Fibroblast of skin of scalp (primary cell): ENCODE data around the gene GCN1.
A peak's percentile ranks its signal among the peaks of the same experiment; 100 is the strongest.

Source experiments
- DNase-seq: peaks from one replicate; pipeline ENCODE4 v3.0.0-alpha.2; 2013

The GCN1 gene

GRCh38 chr12:120137833-120138232 is 56.7 kb downstream of the GCN1 start:
- DNase-seq = no peak

GRCh38 chr12:120136093-120136770 is 58.3 kb downstream of the GCN1 start:
- DNase-seq = no peak

GRCh38 chr12:120134307-120134980 is 60.1 kb downstream of the GCN1 start:
- no peak for DNase-seq

- DNase-seq = no peak
Observed at GRCh38 chr12:120132863-120133385, 61.6 kb downstream of the GCN1 start.

GRCh38 chr12:120132054-120132836 is 62.3 kb downstream of the GCN1 start:
- DNase-seq = no peak

GRCh38 chr12:120131116-120131515 is 63.4 kb downstream of the GCN1 start:
- DNase-seq = no peak

GRCh38 chr12:120130011-120130410 is 64.5 kb downstream of the GCN1 start:
- DNase-seq = no peak

GRCh38 chr12:120126635-120127005 is 67.9 kb downstream of the GCN1 start:
- no peak for DNase-seq

- no peak for DNase-seq
Observed at GRCh38 chr12:120125792-120126634, 68.5 kb downstream of the GCN1 start.

- DNase-seq = no peak
Observed at GRCh38 chr12:120125029-120125428, 69.5 kb downstream of the GCN1 start.

- no peak for DNase-seq
Observed at GRCh38 chr12:120121766-120122293, 72.7 kb downstream of the GCN1 start.

- no peak for DNase-seq
Observed at GRCh38 chr12:120121343-120121742, 73.2 kb downstream of the GCN1 start.

- peak; percentile 63 for DNase-seq
Observed at GRCh38 chr12:120119271-120119973, 75.1 kb downstream of the GCN1 start.

- peak; percentile 14 for DNase-seq
Observed at GRCh38 chr12:120118321-120119061, 76.0 kb downstream of the GCN1 start.

- no peak for DNase-seq
Observed at GRCh38 chr12:120117961-120118320, 76.6 kb downstream of the GCN1 start.

- peak; percentile 94 for DNase-seq
Observed at GRCh38 chr12:120116792-120117651, 77.5 kb downstream of the GCN1 start.

- no peak for DNase-seq
Observed at GRCh38 chr12:120116441-120116791, 78.1 kb downstream of the GCN1 start, which contains the start of gene RAB35. TSS of gene RAB35 (minus strand) at chr12:120116753. CDS start at chr12:120116650, 103 bp downstream.

GRCh38 chr12:120115692-120116440 is 78.6 kb downstream of the GCN1 start:
- peak; percentile 46 for DNase-seq

- DNase-seq = no peak
Observed at GRCh38 chr12:120115066-120115465, 79.4 kb downstream of the GCN1 start.
